ENCODE measurements around the gene SSH2. TPM values are rescaled to one million over a fixed set of nuclear protein-coding genes. Genes with fewer than 3 reads are reported as not detected.

SSH2 gene
- total and polyA plus RNA-seq, 2 of the 13 experiments (the other 11 are each of a cell fraction or from before 2014, with no cell fraction given), result 6.0 to 6.4 TPM

DNA sequence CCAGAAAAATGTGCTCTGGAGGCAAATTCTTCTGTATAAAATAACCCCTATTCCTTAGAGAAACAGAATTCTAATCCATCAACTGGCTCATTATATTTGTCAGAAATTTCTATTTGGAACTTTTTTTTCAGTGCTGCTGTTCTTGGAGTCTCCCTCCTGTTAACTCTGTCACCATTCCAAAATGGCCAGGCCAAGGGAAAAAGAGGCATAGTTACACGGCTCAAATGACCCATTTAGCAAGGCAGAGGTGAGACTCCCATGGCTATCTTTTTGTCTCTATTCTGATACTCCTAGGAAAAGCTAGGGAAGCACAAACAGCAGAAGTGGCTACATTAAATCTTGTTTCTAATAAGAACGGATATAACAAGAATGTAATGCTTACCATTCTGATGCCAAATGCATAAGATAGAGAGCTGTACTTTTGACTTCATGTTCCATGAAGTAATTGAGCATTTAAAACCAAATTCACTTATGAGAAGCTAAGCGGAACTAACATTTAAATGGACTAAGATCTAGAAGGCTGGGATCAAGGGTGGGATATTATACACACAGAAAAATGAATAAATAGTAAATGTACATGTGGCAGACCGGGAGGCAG is 242.9 kb downstream of the SSH2 start (continued):
- TF ChIP-seq CBX2 (IDR thresholded peaks at IDR 0.05; ENCODE audit: low read depth, low read length) (no peak), CBX2 (CRISPR knock-in tag; IDR thresholded peaks at IDR 0.05; ENCODE audit: low read depth) (no peak), SIX1 (CRISPR knock-in tag; IDR thresholded peaks at IDR 0.05; ENCODE audit: borderline replicate concordance) (no peak), FOXA3 (CRISPR knock-in tag; IDR thresholded peaks at IDR 0.05) (no peak), SRSF9 (IDR thresholded peaks at IDR 0.05; ENCODE audit: borderline replicate concordance, insufficient read depth, low read depth, low read length, poor library complexity, severe bottlenecking) (no peak), ZNF660 (CRISPR knock-in tag; IDR thresholded peaks at IDR 0.05; ENCODE audit: borderline replicate concordance, low read depth) (no peak)
- TF ChIP-seq, protein P1, sequence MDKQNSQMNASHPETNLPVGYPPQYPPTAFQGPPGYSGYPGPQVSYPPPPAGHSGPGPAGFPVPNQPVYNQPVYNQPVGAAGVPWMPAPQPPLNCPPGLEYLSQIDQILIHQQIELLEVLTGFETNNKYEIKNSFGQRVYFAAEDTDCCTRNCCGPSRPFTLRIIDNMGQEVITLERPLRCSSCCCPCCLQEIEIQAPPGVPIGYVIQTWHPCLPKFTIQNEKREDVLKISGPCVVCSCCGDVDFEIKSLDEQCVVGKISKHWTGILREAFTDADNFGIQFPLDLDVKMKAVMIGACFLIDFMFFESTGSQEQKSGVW (CRISPR knock-in tag; IDR thresholded peaks at IDR 0.05; ENCODE audit: borderline replicate concordance), result no peak

DNA sequence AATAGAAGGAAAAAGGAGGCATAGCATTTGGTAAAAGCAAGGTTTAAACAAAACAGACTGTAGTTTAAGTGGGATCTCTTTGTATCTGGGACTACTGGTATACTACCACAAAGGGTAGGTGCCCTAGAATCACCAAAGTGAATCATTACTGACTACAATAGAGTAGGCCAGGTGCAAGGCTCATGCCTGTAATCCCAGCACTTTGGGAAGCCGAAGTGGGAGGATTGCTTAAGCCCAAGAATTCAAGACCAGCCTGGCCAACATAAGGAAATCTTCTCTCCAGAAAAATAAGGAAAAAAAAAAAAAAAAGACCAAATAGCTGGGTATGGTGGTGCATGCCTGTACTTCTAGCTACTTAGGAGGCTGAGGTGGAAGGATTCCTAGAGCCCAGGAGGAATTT is 246.5 kb downstream of the SSH2 start:
- Histone ChIP-seq H2AFZ (ENCODE audit: low read length) (no peak overlapping the region), H4K20me1 (ENCODE audit: insufficient read depth, low read length) (no peaks in the 10 kb centered on the region), H3K4me3 (replicated peaks in 1 of 3; ENCODE audit: insufficient read depth in 1 of 3, low read depth in 2 of 3, low read length in 3 of 3) (no peak overlapping the region), H3K79me2 (ENCODE audit: insufficient read depth, low read length) (no peaks in the 10 kb centered on the region), H3K36me3 (replicated peaks in 1 of 2; ENCODE audit: control insufficient read depth in 1 of 2, insufficient read depth in 2 of 2, low read length in 2 of 2) (no peaks in the 10 kb centered on the region), H3K4me1 (ENCODE audit: insufficient read depth, low read length) (no peaks in the 10 kb centered on the region), H3K4me2 (ENCODE audit: low read depth, low read length) (no peak overlapping the region), H3K9me3 (ENCODE audit: low read length) (no peaks in the 10 kb centered on the region), H3K27ac (ENCODE audit: extremely low read length, insufficient read depth, low read length) (no peak overlapping the region), H3K27me3 (ENCODE audit: control insufficient read depth in 1 of 2, insufficient read depth in 2 of 2, low read length in 2 of 2) (no peaks in the 10 kb centered on the region), H3K9ac (ENCODE audit: insufficient read depth, low read depth, low read length) (no peak overlapping the region)
- ChIA-PET CTCF (ENCODE audit: low intra/inter-chr PET ratio, low total read pairs) (no interaction called here), POLR2A (no interaction called here)
- DNase-seq (ENCODE audit: low spot score), result no peak
- no peak for FAIRE-seq
- ATAC-seq, result no peak
- intact Hi-C loops (cut with micrococcal nuclease; ENCODE audit: unreplicated experiment), result no loop called here
- 100% methylated on average over 1 of the region's 1 CpG for WGBS (ENCODE audit: low lambda C conversion rate)
- in situ Hi-C loops (cut with HindIII; ENCODE audit: extremely low pct_ligation_motif_present, low pct_unique_long_range_greater_than_20kb), result no loop called here
- BruUV-seq (replicated peaks), result no TSS peak
- TF ChIP-seq BCLAF1 (IDR thresholded peaks at IDR 0.05) (no peak), PHF5A (CRISPR knock-in tag; IDR thresholded peaks at IDR 0.05; ENCODE audit: low read depth, unreplicated experiment) (no peak), ZNF563 (CRISPR knock-in tag; IDR thresholded peaks at IDR 0.05) (no peak), MIER2 (CRISPR knock-in tag; IDR thresholded peaks at IDR 0.05) (no peak), CENPX (CRISPR knock-in tag; IDR thresholded peaks at IDR 0.05) (no peak), ZBTB2 (CRISPR knock-in tag; IDR thresholded peaks at IDR 0.05; ENCODE audit: low read depth) (no peak), ZNF672 (CRISPR knock-in tag; IDR thresholded peaks at IDR 0.05) (no peak), CENPT (CRISPR knock-in tag; IDR thresholded peaks at IDR 0.05; ENCODE audit: low read depth) (no peak), FOSL2 (CRISPR knock-in tag; IDR thresholded peaks at IDR 0.05) (no peak), ZNF10 (CRISPR knock-in tag; IDR thresholded peaks at IDR 0.05; ENCODE audit: borderline replicate concordance, low read depth) (no peak), HDAC2 (CRISPR knock-in tag; IDR thresholded peaks at IDR 0.05) (no peak)
- TF ChIP-seq, protein P2, sequence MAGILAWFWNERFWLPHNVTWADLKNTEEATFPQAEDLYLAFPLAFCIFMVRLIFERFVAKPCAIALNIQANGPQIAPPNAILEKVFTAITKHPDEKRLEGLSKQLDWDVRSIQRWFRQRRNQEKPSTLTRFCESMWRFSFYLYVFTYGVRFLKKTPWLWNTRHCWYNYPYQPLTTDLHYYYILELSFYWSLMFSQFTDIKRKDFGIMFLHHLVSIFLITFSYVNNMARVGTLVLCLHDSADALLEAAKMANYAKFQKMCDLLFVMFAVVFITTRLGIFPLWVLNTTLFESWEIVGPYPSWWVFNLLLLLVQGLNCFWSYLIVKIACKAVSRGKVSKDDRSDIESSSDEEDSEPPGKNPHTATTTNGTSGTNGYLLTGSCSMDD (CRISPR knock-in tag; IDR thresholded peaks at IDR 0.05), result no peak

Measured in HepG2 (cell line).